HepG2 (cell line): ENCODE measurements around the gene PTPRF. TPM values are rescaled to one million over a fixed set of nuclear protein-coding genes. Genes with fewer than 3 reads are reported as not detected.

Experiments used
- ATAC-seq: fragments of 200-7000 bp; cut with Tn5 transposase; 3 replicates; pipeline ENCODE4 v1.9.1; 2020; ENCODE audit warnings: mild to moderate bottlenecking, moderate library complexity
- BruUV-seq: library from RNA; stranded (reverse); fragments of 400-500 nt; replicated peaks from 2 replicates; lab custom pipeline; 2021; lab: Mats Ljungman, UMichigan
- CTCF ChIA-PET: fragments of 300-600 bp; formaldehyde crosslinking; extraction: SDS; loops from one replicate; lab custom pipeline; 2021; ENCODE audit warnings: low total read pairs, inconsistent platforms, low intra/inter-chr PET ratio; lab: Yijun Ruan, JAX
- POLR2A ChIA-PET: fragments of 350-600 bp; sonication (Branson Sonifier 250); formaldehyde crosslinking; loops from one replicate; lab custom pipeline; 2020; ENCODE audit warnings: antibody characterized with exemption, inconsistent platforms; lab: Yijun Ruan, JAX
- DNase-seq: peaks from one replicate; pipeline ENCODE4 v3.0.0-alpha.2; 2015; ENCODE audit warnings: low spot score
- FAIRE-seq: peaks from 3 replicates; lab custom pipeline; 2011; peaks lifted over from hg19 to GRCh38; lab: Jason Lieb, UNC
- H2AFZ ChIP-seq: one replicate; pipeline ENCODE4 v1.6.1; 2011; ENCODE audit warnings: low read length, inconsistent platforms
- H3K27ac ChIP-seq: fragments of 300-600 bp; 3 replicates; pipeline ENCODE4 v1.8.0; 2011; ENCODE audit warnings: mixed run types, mild to moderate bottlenecking, mixed read lengths, low read length, inconsistent platforms; ENCODE audit not compliant: insufficient read depth; ENCODE audit errors: extremely low read length
- H3K27me3 ChIP-seq, 2 experiments: fragments of 200-600 bp in 1 of 2; 2 replicates in 1 of 2; 3 replicates in 1 of 2; pipeline versions ENCODE4 v1.6.0 to v1.8.0; 2011; ENCODE audit warnings: low read length in 2 of 2, mild to moderate bottlenecking in 2 of 2, moderate library complexity in 2 of 2, inconsistent platforms in 1 of 2; ENCODE audit not compliant: insufficient read depth in 2 of 2, control insufficient read depth in 1 of 2
- H3K36me3 ChIP-seq, 2 experiments: fragments of 200-600 bp in 1 of 2; replicated peaks in 1 of 2; 2 replicates in 1 of 2; 3 replicates in 1 of 2; pipeline versions ENCODE4 v1.5.1 to v1.8.0; 2011; ENCODE audit warnings: low read length in 2 of 2, inconsistent platforms in 1 of 2; ENCODE audit not compliant: insufficient read depth in 2 of 2, control insufficient read depth in 1 of 2
- H3K4me1 ChIP-seq: 2 replicates; pipeline ENCODE4 v1.5.1; 2012; ENCODE audit warnings: low read length, inconsistent platforms; ENCODE audit not compliant: insufficient read depth
- H3K4me2 ChIP-seq: 2 replicates; pipeline ENCODE4 v1.6.0; 2011; ENCODE audit warnings: low read depth, low read length, inconsistent platforms
- H3K4me3 ChIP-seq, 3 experiments: fragments of 200-600 bp in 1 of 3; sonication (generic), shearing (Covaris generic) in 1 of 3; replicated peaks in 1 of 3; 2 replicates each; pipeline ENCODE4 v1.5.1; 2011 to 2016; ENCODE audit warnings: low read length in 3 of 3, inconsistent platforms in 2 of 3, low read depth in 2 of 3, mild to moderate bottlenecking in 2 of 3, control low read depth in 1 of 3, mixed read lengths in 1 of 3; ENCODE audit not compliant: insufficient read depth in 1 of 3
- H3K79me2 ChIP-seq: one replicate; pipeline ENCODE4 v1.6.1; 2011; ENCODE audit warnings: low read length, inconsistent platforms; ENCODE audit not compliant: insufficient read depth
- H3K9ac ChIP-seq: 2 replicates; pipeline ENCODE4 v1.6.0; 2011; ENCODE audit warnings: mild to moderate bottlenecking, low read depth, low read length, inconsistent platforms; ENCODE audit not compliant: insufficient read depth
- H3K9me3 ChIP-seq: 2 replicates; pipeline ENCODE4 v1.5.1; 2012; ENCODE audit warnings: mild to moderate bottlenecking, low read length
- H4K20me1 ChIP-seq: 2 replicates; pipeline ENCODE4 v1.6.0; 2011; ENCODE audit warnings: inconsistent platforms, mild to moderate bottlenecking, low read length, moderate library complexity; ENCODE audit not compliant: insufficient read depth
- CTCF ChIP-seq: sonication (generic); formaldehyde crosslinking; IDR thresholded peaks from 2 replicates; pipeline ENCODE4 v1.5.0; 2020; ENCODE audit warnings: mild to moderate bottlenecking, missing genetic modification reagents, moderate library complexity
- EEA1 ChIP-seq: sonication (generic); formaldehyde crosslinking; IDR thresholded peaks from 2 replicates; pipeline ENCODE4 v1.5.1; 2020; ENCODE audit warnings: mild to moderate bottlenecking, missing genetic modification reagents, borderline replicate concordance
- HNF1A ChIP-seq, 2 experiments: sonication (generic) in 1 of 2; formaldehyde crosslinking in 1 of 2; IDR thresholded peaks; 2 replicates each; pipeline versions ENCODE4 v1.4.0 to v1.6.1; 2016 to 2020; ENCODE audit warnings: borderline replicate concordance in 1 of 2, low read depth in 1 of 2, mild to moderate bottlenecking in 1 of 2, missing genetic modification reagents in 1 of 2
- KMT2A ChIP-seq: sonication (generic); formaldehyde crosslinking; IDR thresholded peaks from 2 replicates; pipeline ENCODE4 v1.4.0; 2020; ENCODE audit warnings: missing genetic modification reagents
- MAX ChIP-seq: IDR thresholded peaks from 2 replicates; pipeline ENCODE4 v1.6.1; 2012; ENCODE audit warnings: inconsistent platforms
- TERF1 ChIP-seq: sonication (generic); formaldehyde crosslinking; IDR thresholded peaks from 2 replicates; pipeline ENCODE4 v1.8.0; 2022; ENCODE audit warnings: mild to moderate bottlenecking, missing genetic modification reagents, moderate library complexity
- ZFYVE20 ChIP-seq: sonication (generic); formaldehyde crosslinking; IDR thresholded peaks from 2 replicates; pipeline ENCODE4 v1.8.0; 2023; ENCODE audit warnings: low read depth, mild to moderate bottlenecking, moderate library complexity, missing genetic modification reagents, borderline replicate concordance
- ZNF205 ChIP-seq: IDR thresholded peaks from 2 replicates; pipeline ENCODE4 v1.6.1; 2018; ENCODE audit warnings: missing biosample characterization, missing genetic modification reagents
- ZNF24 ChIP-seq: fragments of 450-650 bp; IDR thresholded peaks from 2 replicates; pipeline ENCODE4 v1.6.1; 2017; ENCODE audit warnings: antibody characterized with exemption, mild to moderate bottlenecking
- ZNF496 ChIP-seq: sonication (generic); formaldehyde crosslinking; IDR thresholded peaks from 2 replicates; pipeline ENCODE4 v1.8.1; 2023; ENCODE audit warnings: mild to moderate bottlenecking, moderate library complexity, missing genetic modification reagents; ENCODE audit not compliant: insufficient replicate concordance
- ZNF790 ChIP-seq: sonication (generic); formaldehyde crosslinking; IDR thresholded peaks from 2 replicates; pipeline ENCODE4 v1.8.0; 2022; ENCODE audit warnings: missing genetic modification reagents, mild to moderate bottlenecking, borderline replicate concordance
- WGBS: methylation state at CpG from one replicate; pipeline ENCODE4 v1.1.6; 2017; ENCODE audit warnings: low lambda C conversion rate; 5-methylcytosine and 5-hydroxymethylcytosine counted together
- in situ Hi-C: cut with HindIII; loops from 2 replicates; pipeline ENCODE4 v1.10.0; 2017; ENCODE audit warnings: low pct_unique_long_range_greater_than_20kb; ENCODE audit not compliant: extremely low pct_ligation_motif_present
- intact Hi-C: fragments of 100-400 bp; cut with micrococcal nuclease; formaldehyde crosslinking; loops from one replicate; pipeline ENCODE4 v1.10.0; 2022; ENCODE audit not compliant: unreplicated experiment
- polyA plus RNA-seq, 8 experiments: library from polyadenylated mRNA; depleted of rRNA in 3 of 8; stranded (reverse) in 7 of 8; unstranded in 1 of 8; fragments of >200 nt; fragmentation: Illumina TruSeq in 4 of 8; extraction: Trizol in 4 of 8; gene quantifications; 2 replicates each; pipeline versions ENCODE4 v1.2.1 to v1.2.3, GENCODE V29; 2011 to 2016; ENCODE audit warnings: low read depth in 4 of 8, missing spikeins in 1 of 8, mixed read lengths in 1 of 8; ENCODE audit not compliant: insufficient read depth in 1 of 8
- total RNA-seq, 5 experiments: library from RNA; depleted of rRNA; stranded (reverse); fragments of >200 nt; fragmentation: Illumina TruSeq; extraction: Trizol; gene quantifications; 2 replicates each; pipeline ENCODE4 v1.2.3, GENCODE V29; 2016; ENCODE audit warnings: low read depth in 1 of 5

PTPRF gene
- total and polyA plus RNA-seq, 2 of the 13 experiments (the other 11 are each of a cell fraction or from before 2014, with no cell fraction given): 55.9 to 167 TPM

GRCh38 chr1:43510621-43511020, 20.1 kb upstream of the PTPRF start:
- ATAC-seq (no peak), FAIRE-seq (no peak), DNase-seq (no peak)
- no peak overlapping the region for H3K9ac ChIP-seq
- no peak overlapping the region for H3K27ac ChIP-seq
- BruUV-seq: no TSS peak
- H3K4me2 ChIP-seq: no peak overlapping the region
- POLR2A ChIA-PET: no interaction called here
- CTCF ChIA-PET: no interaction called here
- no peak for TF ChIP-seq ZFYVE20
- no peak for TF ChIP-seq HNF1A (IDR thresholded peaks at IDR 0.05; ENCODE audit: low read depth)
- TF ChIP-seq HNF1A (CRISPR knock-in tag; IDR thresholded peaks at IDR 0.05; ENCODE audit: borderline replicate concordance): no peak
- no peaks in the 10 kb centered on the region for H4K20me1 ChIP-seq
- no peaks in the 10 kb centered on the region for H3K36me3 ChIP-seq
- in situ Hi-C loops: no loop called here
- WGBS: 89% methylated on average over 5 of the region's 5 CpGs
- no peak overlapping the region for H2AFZ ChIP-seq
- H3K9me3 ChIP-seq: no peaks in the 10 kb centered on the region
- peaks cover 0 to 32% of the 10 kb centered on the region in 2 experiments; a peak in 3 of 5 replicates for H3K27me3 ChIP-seq
- intact Hi-C loops: no loop called here
- H3K4me3 ChIP-seq: no peak overlapping the region
- no peaks in the 10 kb centered on the region for H3K4me1 ChIP-seq
- H3K79me2 ChIP-seq: no peaks in the 10 kb centered on the region

GRCh38 chr1:43511394-43511793, 19.3 kb upstream of the PTPRF start:
- intact Hi-C loops: no loop called here
- no TSS peak for BruUV-seq
- Histone ChIP-seq H3K4me1 (no peaks in the 10 kb centered on the region), H3K36me3 (no peaks in the 10 kb centered on the region), H3K9me3 (no peaks in the 10 kb centered on the region), H2AFZ (no peak overlapping the region), H3K27ac (no peak overlapping the region), H3K79me2 (no peaks in the 10 kb centered on the region), H4K20me1 (no peaks in the 10 kb centered on the region), H3K4me3 (no peak overlapping the region), H3K4me2 (no peak overlapping the region), H3K9ac (no peak overlapping the region), H3K27me3 (peaks cover 0 to 26% of the 10 kb centered on the region in 2 experiments; a peak in 3 of 5 replicates)
- DNase-seq (no peak), ATAC-seq (no peak), FAIRE-seq (no peak)
- in situ Hi-C loops: no loop called here
- ChIA-PET CTCF (no interaction called here), POLR2A (no interaction called here)
- whole genome bisulfite sequencing: 0% methylated on average over 1 of the region's 1 CpG
- no peak for TF ChIP-seq EEA1 (CRISPR knock-in tag)
- TF ChIP-seq CTCF (CRISPR knock-in tag): no peak
- TF ChIP-seq ZNF790 (CRISPR knock-in tag): no peak
- TF ChIP-seq TERF1 (CRISPR knock-in tag): no peak
- no peak for TF ChIP-seq ZNF205 (CRISPR knock-in tag)
- TF ChIP-seq ZNF24: no peak
- no peak for TF ChIP-seq ZNF496 (CRISPR knock-in tag)
- TF ChIP-seq KMT2A (CRISPR knock-in tag): no peak
- no peak for TF ChIP-seq MAX
